Parathyroid adenoma (tissue), 2 donors: ENCODE data around the gene PCSK6.

Source experiments
- H2AFZ ChIP-seq: fragments of 300-600 bp; sonication (generic); one replicate; pipeline ENCODE4 v1.7.0; 2017; ENCODE audit warnings: antibody characterized with exemption, mild to moderate bottlenecking
- H3K27ac ChIP-seq: fragments of 300-600 bp; sonication (generic); one replicate; pipeline ENCODE4 v1.7.0; 2017
- H3K27me3 ChIP-seq: fragments of 300-600 bp; sonication (generic); one replicate; pipeline ENCODE4 v1.7.0; 2017; ENCODE audit warnings: low read length; ENCODE audit not compliant: control insufficient read depth, insufficient read depth
- H3K36me3 ChIP-seq: fragments of 300-600 bp; sonication (generic); one replicate; pipeline ENCODE4 v1.7.0; 2017; ENCODE audit warnings: low read length; ENCODE audit not compliant: control insufficient read depth, insufficient read depth
- H3K4me1 ChIP-seq: fragments of 300-600 bp; sonication (generic); one replicate; pipeline ENCODE4 v1.7.0; 2017; ENCODE audit warnings: control low read depth
- H3K4me2 ChIP-seq: fragments of 300-600 bp; sonication (generic); one replicate; pipeline ENCODE4 v1.7.0; 2017; ENCODE audit warnings: low read length
- H3K4me3 ChIP-seq: fragments of 300-600 bp; sonication (generic); one replicate; pipeline ENCODE4 v1.7.0; 2017; ENCODE audit warnings: low read depth, low read length
- H3K79me2 ChIP-seq: fragments of 300-600 bp; sonication (generic); one replicate; pipeline ENCODE4 v1.7.0; 2017; ENCODE audit warnings: control low read depth
- H3K9ac ChIP-seq: fragments of 300-600 bp; sonication (generic); one replicate; pipeline ENCODE4 v1.7.0; 2017; ENCODE audit warnings: mild to moderate bottlenecking
- H3K9me3 ChIP-seq: fragments of 300-600 bp; sonication (generic); one replicate; pipeline ENCODE4 v1.7.0; 2017; ENCODE audit warnings: low read length; ENCODE audit not compliant: control insufficient read depth
- CTCF ChIP-seq: fragments of 300-600 bp; sonication (generic); IDR thresholded peaks from one replicate; pipeline ENCODE4 v1.7.0; 2017; ENCODE audit warnings: antibody characterized with exemption, mild to moderate bottlenecking
- donor health status: primary hyperparathyroidism.

Gene PCSK6

GRCh38 chr15:101371081-101371480 lies 118.4 kb downstream of the PCSK6 start:
- TF ChIP-seq CTCF: no peak
- H3K4me2 ChIP-seq: no peak overlapping the region
- no peak overlapping the region for H3K4me3 ChIP-seq
- no peaks in the 10 kb centered on the region for H3K79me2 ChIP-seq
- no peaks in the 10 kb centered on the region for H3K4me1 ChIP-seq
- H3K27ac ChIP-seq: no peak overlapping the region
- H3K9me3 ChIP-seq: no peaks in the 10 kb centered on the region
- H3K9ac ChIP-seq: no peak overlapping the region
- H3K36me3 ChIP-seq: no peaks in the 10 kb centered on the region
- no peaks in the 10 kb centered on the region for H3K27me3 ChIP-seq
- H2AFZ ChIP-seq: no peak overlapping the region

- H3K36me3 ChIP-seq: no peaks in the 10 kb centered on the region
- H3K9ac ChIP-seq: no peak overlapping the region
- no peak overlapping the region for H3K27ac ChIP-seq
- no peaks in the 10 kb centered on the region for H3K27me3 ChIP-seq
- no peaks in the 10 kb centered on the region for H3K9me3 ChIP-seq
- no peaks in the 10 kb centered on the region for H3K4me1 ChIP-seq
- H3K4me3 ChIP-seq: no peak overlapping the region
- H3K4me2 ChIP-seq: no peak overlapping the region
- H3K79me2 ChIP-seq: no peaks in the 10 kb centered on the region
- no peak overlapping the region for H2AFZ ChIP-seq
- no peak for TF ChIP-seq CTCF
Measured at GRCh38 chr15:101370330-101371024, 119.0 kb downstream of the PCSK6 start.

- Histone ChIP-seq H3K79me2 (no peaks in the 10 kb centered on the region), H3K27ac (no peak overlapping the region), H3K4me2 (no peak overlapping the region), H3K9me3 (no peaks in the 10 kb centered on the region), H3K36me3 (no peaks in the 10 kb centered on the region), H3K9ac (no peak overlapping the region), H3K4me3 (no peak overlapping the region), H3K4me1 (no peaks in the 10 kb centered on the region), H2AFZ (no peak overlapping the region), H3K27me3 (no peaks in the 10 kb centered on the region)
- TF ChIP-seq CTCF: no peak
Measured at GRCh38 chr15:101369676-101370075, 119.8 kb downstream of the PCSK6 start.

GRCh38 chr15:101368861-101369642 lies 120.5 kb downstream of the PCSK6 start:
- no peaks in the 10 kb centered on the region for H3K27me3 ChIP-seq

More at GRCh38 chr15:101368861-101369642, 120.5 kb downstream of the PCSK6 start:
- Histone ChIP-seq H3K9ac (no peak overlapping the region), H3K36me3 (no peaks in the 10 kb centered on the region), H2AFZ (no peak overlapping the region), H3K27ac (no peak overlapping the region), H3K9me3 (no peaks in the 10 kb centered on the region), H3K4me1 (no peaks in the 10 kb centered on the region), H3K4me3 (no peak overlapping the region), H3K79me2 (no peaks in the 10 kb centered on the region), H3K4me2 (no peak overlapping the region)
- TF ChIP-seq CTCF: no peak
